Glutamatergic neuron (in vitro differentiated cells): ENCODE measurements around the gene WIPF1. TPM values are rescaled to one million over a fixed set of nuclear protein-coding genes. Genes with fewer than 3 reads are reported as not detected.

Experiments
- DNase-seq: peaks from one replicate; pipeline ENCODE4 v3.0.0; 2022
- H3K27ac Mint-ChIP-seq: one replicate; pipeline ENCODE4 v1.8.0; 2020; ENCODE audit warnings: mild to moderate bottlenecking, mixed read lengths, inconsistent platforms; ENCODE audit not compliant: unreplicated experiment
- H3K27me3 Mint-ChIP-seq: one replicate; pipeline ENCODE4 v1.8.0; 2020; ENCODE audit warnings: mild to moderate bottlenecking, moderate library complexity, mixed read lengths, inconsistent platforms; ENCODE audit not compliant: unreplicated experiment
- H3K36me3 Mint-ChIP-seq: one replicate; pipeline ENCODE4 v1.8.0; 2020; ENCODE audit warnings: mild to moderate bottlenecking, mixed read lengths, inconsistent platforms; ENCODE audit not compliant: unreplicated experiment
- H3K4me1 Mint-ChIP-seq: one replicate; pipeline ENCODE4 v1.8.0; 2020; ENCODE audit warnings: mild to moderate bottlenecking, low read depth, mixed read lengths, inconsistent platforms; ENCODE audit not compliant: unreplicated experiment
- H3K4me3 Mint-ChIP-seq: one replicate; pipeline ENCODE4 v1.8.0; 2020; ENCODE audit warnings: mild to moderate bottlenecking, mixed read lengths, inconsistent platforms; ENCODE audit not compliant: unreplicated experiment
- H3K9me3 Mint-ChIP-seq: one replicate; pipeline ENCODE4 v1.8.0; 2020; ENCODE audit warnings: mild to moderate bottlenecking, moderate library complexity, mixed read lengths, inconsistent platforms; ENCODE audit not compliant: unreplicated experiment
- total RNA-seq: library from RNA; stranded (reverse); fragmentation: NEBNext Ultra II Directional; extraction: Animal tissue kit (Norgen Biotek cat#: 25700); gene quantifications from one replicate; pipeline ENCODE4 v1.2.1, GENCODE V29; 2021; ENCODE audit not compliant: unreplicated experiment
- TF ChIP-seq, protein P1 (sequence below): fragments of 200-600 bp; sonication (generic); IDR thresholded peaks from one replicate; pipeline ENCODE4 v1.5.0; 2021; ENCODE audit not compliant: partially characterized antibody, unreplicated experiment

The WIPF1 gene
- total RNA-seq, 1 donor from 2014 or later, result 15.5 TPM

DNA sequence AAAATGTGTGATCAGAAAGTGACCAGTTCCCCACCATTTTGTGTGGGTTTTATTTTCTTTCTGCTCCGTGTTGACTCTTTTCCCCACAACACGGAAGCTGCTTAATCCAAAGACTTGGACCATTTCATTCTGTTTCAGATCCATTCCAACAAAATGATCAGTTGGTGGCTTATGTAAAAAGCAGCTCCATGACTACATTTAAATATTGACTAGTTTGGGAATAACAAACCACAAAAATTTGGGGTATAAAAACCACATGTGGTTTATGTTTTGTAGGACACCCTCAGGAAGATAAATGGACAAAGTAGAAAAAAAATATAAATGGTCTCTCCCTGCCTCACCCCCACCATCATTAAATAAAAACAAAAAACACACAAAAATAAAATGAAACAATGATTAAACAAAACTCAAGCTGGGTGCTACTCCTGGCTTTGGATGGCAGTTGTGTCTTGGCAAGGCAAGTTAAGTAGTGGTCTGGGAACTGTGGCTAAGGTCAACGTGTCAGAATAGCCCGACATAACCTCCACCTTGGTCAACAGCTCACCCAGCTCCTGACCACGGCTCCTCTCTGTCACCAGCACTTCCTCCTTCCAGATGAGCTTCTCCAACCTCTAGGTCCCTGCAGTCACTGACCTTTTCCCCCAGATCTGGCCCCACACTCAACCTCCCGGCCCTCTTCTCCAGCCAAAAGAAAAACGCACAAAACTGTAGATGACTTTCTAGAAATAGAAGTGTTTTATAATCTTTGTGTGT lies 12.8 kb upstream of the WIPF1 start:
- Mint-ChIP-seq H3K27ac (no peak overlapping the region), H3K4me1 (peaks cover 3% of the 10 kb centered on the region), H3K27me3 (no peaks in the 10 kb centered on the region), H3K36me3 (peaks cover 9% of the 10 kb centered on the region), H3K4me3 (no peak overlapping the region), H3K9me3 (no peaks in the 10 kb centered on the region)
- DNase-seq, result no peak
- TF ChIP-seq, protein P1, sequence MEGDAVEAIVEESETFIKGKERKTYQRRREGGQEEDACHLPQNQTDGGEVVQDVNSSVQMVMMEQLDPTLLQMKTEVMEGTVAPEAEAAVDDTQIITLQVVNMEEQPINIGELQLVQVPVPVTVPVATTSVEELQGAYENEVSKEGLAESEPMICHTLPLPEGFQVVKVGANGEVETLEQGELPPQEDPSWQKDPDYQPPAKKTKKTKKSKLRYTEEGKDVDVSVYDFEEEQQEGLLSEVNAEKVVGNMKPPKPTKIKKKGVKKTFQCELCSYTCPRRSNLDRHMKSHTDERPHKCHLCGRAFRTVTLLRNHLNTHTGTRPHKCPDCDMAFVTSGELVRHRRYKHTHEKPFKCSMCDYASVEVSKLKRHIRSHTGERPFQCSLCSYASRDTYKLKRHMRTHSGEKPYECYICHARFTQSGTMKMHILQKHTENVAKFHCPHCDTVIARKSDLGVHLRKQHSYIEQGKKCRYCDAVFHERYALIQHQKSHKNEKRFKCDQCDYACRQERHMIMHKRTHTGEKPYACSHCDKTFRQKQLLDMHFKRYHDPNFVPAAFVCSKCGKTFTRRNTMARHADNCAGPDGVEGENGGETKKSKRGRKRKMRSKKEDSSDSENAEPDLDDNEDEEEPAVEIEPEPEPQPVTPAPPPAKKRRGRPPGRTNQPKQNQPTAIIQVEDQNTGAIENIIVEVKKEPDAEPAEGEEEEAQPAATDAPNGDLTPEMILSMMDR, result no peak

DNA sequence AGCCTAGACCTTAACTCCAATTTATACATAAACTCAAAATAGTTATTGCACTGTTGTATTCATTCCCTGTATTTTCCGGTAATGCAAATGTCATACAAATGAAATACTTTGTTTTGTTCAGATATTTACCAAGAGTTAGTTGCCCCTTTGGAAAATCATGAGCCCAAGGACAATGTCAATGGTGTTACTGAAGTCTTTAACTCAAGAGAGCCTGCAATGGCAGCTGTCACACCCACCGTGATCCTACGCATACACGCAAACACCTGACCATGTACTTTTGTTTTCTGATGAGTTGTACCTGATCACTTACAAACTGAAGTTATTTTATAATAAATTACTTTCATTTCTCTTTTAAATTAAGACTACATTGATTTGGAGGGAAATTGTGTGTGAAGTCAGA lies 11.7 kb upstream of the WIPF1 start:
- Mint-ChIP-seq H3K27ac (no peak overlapping the region), H3K27me3 (no peaks in the 10 kb centered on the region), H3K4me3 (no peak overlapping the region), H3K36me3 (peaks cover 9% of the 10 kb centered on the region), H3K9me3 (no peaks in the 10 kb centered on the region), H3K4me1 (peaks cover 3% of the 10 kb centered on the region)
- no peak for DNase-seq
- TF ChIP-seq, protein P1, result no peak

DNA sequence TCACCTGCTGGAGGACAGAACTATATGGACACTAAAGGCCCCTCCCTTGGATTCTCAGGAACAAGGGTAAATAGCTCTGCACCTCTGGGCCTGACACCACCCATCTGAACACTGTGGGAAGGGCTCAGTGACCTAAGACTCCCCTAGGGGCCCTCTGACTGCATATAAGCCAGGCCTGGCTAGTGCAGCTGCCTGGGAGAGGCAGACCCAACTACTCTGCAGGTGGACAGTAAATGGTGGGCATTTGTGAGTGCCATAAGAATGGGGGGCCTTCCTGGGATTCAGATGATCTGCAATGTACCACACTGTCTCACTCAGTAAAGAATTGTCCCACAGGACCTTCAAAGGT lies 11.2 kb upstream of the WIPF1 start:
- Mint-ChIP-seq H3K9me3 (no peaks in the 10 kb centered on the region), H3K4me1 (peaks cover 3% of the 10 kb centered on the region), H3K4me3 (no peak overlapping the region), H3K36me3 (peaks cover 9% of the 10 kb centered on the region), H3K27ac (no peak overlapping the region), H3K27me3 (no peaks in the 10 kb centered on the region)
- no peak for DNase-seq
- TF ChIP-seq, protein P1, result no peak

DNA sequence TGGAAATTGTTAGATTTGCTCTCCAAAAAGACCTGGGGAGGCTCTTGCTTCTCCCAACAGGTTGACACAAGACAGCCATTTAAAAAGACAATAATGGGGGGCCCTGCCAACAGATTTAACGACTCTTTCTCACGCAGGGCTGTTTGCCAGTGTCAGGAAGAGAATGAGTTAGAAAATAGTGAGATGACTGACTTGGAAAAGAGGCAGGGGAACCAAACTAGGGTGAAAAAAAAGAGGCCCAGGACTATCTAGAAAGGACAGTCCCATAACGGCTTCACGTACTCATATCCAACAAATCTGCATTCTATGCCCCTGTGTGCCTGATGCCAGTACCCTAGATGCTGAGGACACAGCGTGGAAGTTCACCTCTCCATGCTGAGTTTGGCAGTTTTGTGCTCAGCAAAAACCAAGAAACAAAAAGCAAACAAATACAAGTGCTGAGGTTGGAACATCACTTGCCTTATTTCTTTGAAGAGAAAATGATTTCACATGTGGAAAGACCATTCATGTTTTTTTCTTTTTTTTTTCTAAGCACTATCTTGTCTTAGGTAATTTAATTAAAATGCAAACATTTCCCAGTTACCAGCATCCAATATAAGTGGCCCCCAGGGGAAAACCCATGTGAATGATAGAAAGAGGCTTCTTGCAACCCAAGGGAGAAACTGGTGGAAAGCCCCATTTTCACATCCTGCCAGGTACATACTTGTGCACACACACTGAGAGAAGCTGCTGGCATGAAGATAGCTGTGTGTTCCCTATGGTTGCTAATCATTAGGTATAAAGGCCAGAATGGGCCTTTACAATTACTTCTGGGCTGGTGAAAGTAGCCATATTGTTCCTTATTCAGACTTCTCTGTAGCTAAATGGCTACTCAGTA lies 10.6 kb upstream of the WIPF1 start:
- H3K36me3 Mint-ChIP-seq, result peaks cover 9% of the 10 kb centered on the region
- no peak overlapping the region for H3K27ac Mint-ChIP-seq
- H3K4me1 Mint-ChIP-seq, result peaks cover 3% of the 10 kb centered on the region
- H3K9me3 Mint-ChIP-seq, result no peaks in the 10 kb centered on the region
- H3K27me3 Mint-ChIP-seq, result no peaks in the 10 kb centered on the region
- H3K4me3 Mint-ChIP-seq, result no peak overlapping the region
- no peak for DNase-seq
- TF ChIP-seq, protein P1, result no peak

DNA sequence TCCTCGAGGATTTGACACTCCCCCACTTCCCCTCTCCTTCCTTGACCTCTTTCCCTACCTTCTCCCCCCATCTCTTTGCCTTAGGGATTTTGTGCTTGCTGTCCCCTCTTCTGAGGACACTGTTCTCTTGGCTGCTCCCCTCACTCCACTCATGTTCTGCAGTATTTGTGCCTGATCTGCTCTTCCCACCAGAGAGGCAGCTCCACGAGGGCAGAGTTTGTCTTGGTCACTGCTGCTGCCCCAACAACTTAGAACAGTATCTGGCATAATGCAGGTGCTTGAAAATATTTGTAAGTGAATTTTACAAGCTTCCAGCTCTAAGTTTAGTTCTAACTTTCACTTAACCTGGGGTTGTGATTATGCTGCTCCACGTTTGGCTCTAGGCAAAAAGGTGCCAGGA lies 10.0 kb upstream of the WIPF1 start:
- H3K36me3 Mint-ChIP-seq, result peaks cover 9% of the 10 kb centered on the region
- no peak overlapping the region for H3K27ac Mint-ChIP-seq
- TF ChIP-seq, protein P1, result no peak
- no peak for DNase-seq
- H3K4me3 Mint-ChIP-seq, result no peak overlapping the region
- no peaks in the 10 kb centered on the region for H3K9me3 Mint-ChIP-seq
- H3K27me3 Mint-ChIP-seq, result no peaks in the 10 kb centered on the region
- peaks cover 8% of the 10 kb centered on the region for H3K4me1 Mint-ChIP-seq
